Thyroid gland (tissue), 4 donors: ENCODE data around the gene HIPK2.

Experiments used
- CTCF ChIP-seq, 6 experiments: fragments of 200-600 bp in 3 of 6; fragments of 450-650 bp in 3 of 6; sonication (generic) in 3 of 6; IDR thresholded peaks; one replicate each; pipeline ENCODE4 v1.5.1; 2016 to 2019; ENCODE audit warnings: antibody characterized with exemption in 6 of 6, mild to moderate bottlenecking in 2 of 6, inconsistent platforms in 1 of 6, moderate library complexity in 1 of 6
- POLR2A ChIP-seq, 2 donors: fragments of 450-650 bp; IDR thresholded peaks; one replicate each; pipeline ENCODE4 v1.6.1; 2017; ENCODE audit warnings: antibody characterized with exemption in 2 of 2, mild to moderate bottlenecking in 2 of 2, moderate library complexity in 1 of 2

- TF ChIP-seq CTCF (IDR thresholded peaks at IDR 0.05) (no peak), POLR2A (IDR thresholded peaks at IDR 0.05) (no peak)
Observed at GRCh38 chr7:139709485-139709884, 68.3 kb downstream of the HIPK2 start.
